A204.1 (cell line): ENCODE data around the gene C7orf57.

Experiments used
- FAIRE-seq: peaks from 2 replicates; lab custom pipeline; 2012; peaks lifted over from hg19 to GRCh38; lab: Jason Lieb, UNC

The C7orf57 gene

GRCh38 chr7:48085942-48086341, 50.6 kb downstream of the C7orf57 start:
- no peak for FAIRE-seq

GRCh38 chr7:48087349-48087748, 52.0 kb downstream of the C7orf57 start:
- FAIRE-seq, result no peak

GRCh38 chr7:48088559-48089045, 53.3 kb downstream of the C7orf57 start:
- no peak for FAIRE-seq

GRCh38 chr7:48089046-48090003, 54.0 kb downstream of the C7orf57 start, which contains the start of gene UPP1:
TSS of gene UPP1 (plus strand) at chr7:48089265. CDS start at chr7:48094784, 5,519 bp downstream.
- no peak for FAIRE-seq

GRCh38 chr7:48090095-48090805, 54.9 kb downstream of the C7orf57 start:
- FAIRE-seq, result no peak

- no peak for FAIRE-seq
These were observed 56.4 kb downstream of the C7orf57 start for GRCh38 chr7:48091506-48092433.

- FAIRE-seq, result no peak
These were observed 59.5 kb downstream of the C7orf57 start for GRCh38 chr7:48094861-48095293.

GRCh38 chr7:48096273-48096672, 60.9 kb downstream of the C7orf57 start:
- FAIRE-seq, result no peak

GRCh38 chr7:48097521-48098231, 62.3 kb downstream of the C7orf57 start:
- no peak for FAIRE-seq

GRCh38 chr7:48098846-48099245, 63.5 kb downstream of the C7orf57 start:
- FAIRE-seq, result no peak

- FAIRE-seq, result no peak
These were observed 64.4 kb downstream of the C7orf57 start for GRCh38 chr7:48099781-48100180.

- FAIRE-seq, result no peak
These were observed 66.0 kb downstream of the C7orf57 start for GRCh38 chr7:48101352-48101751.

- FAIRE-seq, result no peak
These were observed 66.6 kb downstream of the C7orf57 start for GRCh38 chr7:48101968-48102367.

GRCh38 chr7:48102530-48102929, 67.2 kb downstream of the C7orf57 start:
- no peak for FAIRE-seq

- FAIRE-seq, result no peak
These were observed 69.7 kb downstream of the C7orf57 start for GRCh38 chr7:48105045-48105444.

- FAIRE-seq, result no peak
These were observed 71.7 kb downstream of the C7orf57 start for GRCh38 chr7:48106906-48107659.

- FAIRE-seq, result no peak
These were observed 72.7 kb downstream of the C7orf57 start for GRCh38 chr7:48107926-48108472.

GRCh38 chr7:48108959-48109847, 73.9 kb downstream of the C7orf57 start:
- no peak for FAIRE-seq
